ENCODE data around the gene AIG1.

- TF ChIP-seq POLR2A (IDR thresholded peaks at IDR 0.05) (no peak), CTCF (IDR thresholded peaks at IDR 0.05) (no peak)
Measured at GRCh38 chr6:143270026-143270425, 209.3 kb downstream of the AIG1 start.

Measured in adrenal gland (tissue), 5 donors.